ENCODE results near the gene C16orf54. TPM values are rescaled to one million over a fixed set of nuclear protein-coding genes. Genes with fewer than 3 reads are reported as not detected.
"Not testable (repeated sequence)": the region's sequence is repeated elsewhere in the genome, so short reads cannot be mapped to it uniquely, and the experiment has no call there.

C16orf54 gene
- total and polyA plus RNA-seq, 11 donors: 0.15 to 4.2 (median 0.51) TPM

GRCh38 chr16:29790949-29791844 lies 45.4 kb upstream of the C16orf54 start:
- ATAC-seq (peak in 1 of 4 donors; percentile 16), DNase-seq (no peak)
- TF ChIP-seq CTCF (IDR thresholded peaks at IDR 0.05) (no peak), POLR2A (IDR thresholded peaks at IDR 0.05) (no peak)
- Histone ChIP-seq H3K27me3 (no peaks in the 10 kb centered on the region), H3K36me3 (no peaks in the 10 kb centered on the region), H3K4me1 (peaks cover 0 to 30% (median 16%) of the 10 kb centered on the region in 12 donors), H3K9me3 (no peaks in the 10 kb centered on the region), H3K4me3 (peak overlapping the region; percentile 50 to 94 (median 82)), H3K27ac (peak overlapping the region in 8 of 12 donors; percentile 47 to 92 (median 67))
- intact Hi-C loops (cut with DNase I): loop anchor here in 5 of 10 donors (2.0 to 5.0 kb wide), 3 partner anchors 14 to 56 kb away; partner anchors contain the start of gene MVP (in 1 of the 5)
- 2 to 3% (median 3%) methylated on average over 28 to 31 of the region's 31 CpGs for WGBS, 4 donors

- Histone ChIP-seq H3K4me1 (peaks cover 0 to 32% (median 17%) of the 10 kb centered on the region in 12 donors), H3K36me3 (no peaks in the 10 kb centered on the region), H3K27ac (peak within 1 kb of the TSS; percentile 62 to 94 (median 90)), H3K9me3 (no peaks in the 10 kb centered on the region), H3K27me3 (no peaks in the 10 kb centered on the region), H3K4me3 (peak within 1 kb of the TSS; percentile 50 to 94 (median 82))
- TF ChIP-seq POLR2A (IDR thresholded peaks at IDR 0.05): peak in 1 of 2 donors; percentile 67
- peak; percentile 57 to 93 (median 68) for TF ChIP-seq CTCF (IDR thresholded peaks at IDR 0.05)
- ATAC-seq (peak; percentile 99), DNase-seq (peak; percentile 99 to 100 (median 100))
- intact Hi-C loops (cut with DNase I): loop anchor here in 5 of 10 donors (2.0 to 5.0 kb wide), 3 partner anchors 14 to 57 kb away; partner anchors contain the start of gene MVP (in 1 of the 5)
- 0 to 1% (median 1%) methylated on average over 37 to 67 of the region's 67 CpGs for WGBS, 4 donors
Observed at GRCh38 chr16:29790183-29790948, 44.6 kb upstream of the C16orf54 start, which contains the start of gene KIF22. TSS of gene KIF22 (plus strand) at chr16:29790751. CDS start at chr16:29790760, 9 bp downstream.

GRCh38 chr16:29789775-29790182 lies 44.0 kb upstream of the C16orf54 start:
- ATAC-seq: peak in 1 of 4 donors; percentile 8
- intact Hi-C loops (cut with DNase I): loop anchor here in 5 of 10 donors (2.0 to 5.0 kb wide), 4 partner anchors 15 to 87 kb away; partner anchors contain the start of gene MVP (in 1 of the 5)
- peak overlapping the region; percentile 50 to 94 (median 82) for H3K4me3 ChIP-seq
- DNase-seq: no peak
- H3K4me1 ChIP-seq: peaks cover 0 to 38% (median 19%) of the 10 kb centered on the region in 12 donors
- no peaks in the 10 kb centered on the region for H3K9me3 ChIP-seq
- H3K36me3 ChIP-seq: no peaks in the 10 kb centered on the region
- no peaks in the 10 kb centered on the region for H3K27me3 ChIP-seq
- TF ChIP-seq CTCF (IDR thresholded peaks at IDR 0.05): no peak
- no peak for TF ChIP-seq POLR2A (IDR thresholded peaks at IDR 0.05)
- 62 to 71% (median 67%) methylated on average over 19 to 20 of the region's 20 CpGs for WGBS, 4 donors
- peak overlapping the region; percentile 62 to 94 (median 90) for H3K27ac ChIP-seq

- ATAC-seq, DNase-seq, H3K9me3 ChIP-seq, H3K27me3 ChIP-seq, H3K4me3 ChIP-seq, H3K36me3 ChIP-seq, H3K27ac ChIP-seq: not testable (repeated sequence)
- intact Hi-C loops (cut with DNase I): loop anchor here in 1 of 10 donors (5.0 kb wide), 1 partner anchor 85 kb away; no protein-coding TSS in a partner anchor
- H3K4me1 ChIP-seq: peaks cover 0 to 32% (median 20%) of the 10 kb centered on the region in 12 donors
- WGBS, 4 donors: 82 to 89% (median 86%) methylated on average over 4 of the region's 4 CpGs
Observed at GRCh38 chr16:29787155-29787554, 41.4 kb upstream of the C16orf54 start.

All from heart left ventricle (tissue), 16 donors.